IMR-90 (cell line): ENCODE data around the gene RPL19. TPM values are rescaled to one million over a fixed set of nuclear protein-coding genes. Genes with fewer than 3 reads are reported as not detected.
"Not testable (repeated sequence)": the region's sequence is repeated elsewhere in the genome, so short reads cannot be mapped to it uniquely, and the experiment has no call there.

Experiments used
- ATAC-seq: fragments of 200-7000 bp; cut with Tn5 transposase; 2 replicates; pipeline ENCODE4 v1.9.1; 2020; ENCODE audit warnings: low read depth, mild to moderate bottlenecking, moderate library complexity
- BruUV-seq: library from RNA; stranded (reverse); fragments of 400-500 nt; replicated peaks from 2 replicates; lab custom pipeline; 2021; lab: Mats Ljungman, UMichigan
- CTCF ChIA-PET: fragments of 300-600 bp; formaldehyde crosslinking; extraction: SDS; loops from one replicate; lab custom pipeline; 2021; ENCODE audit warnings: antibody characterized with exemption; lab: Yijun Ruan, JAX
- POLR2A ChIA-PET: fragments of 300-600 bp; sonication (Branson Sonifier 250); formaldehyde crosslinking; loops from one replicate; lab custom pipeline; 2022; ENCODE audit warnings: antibody characterized with exemption; ENCODE audit not compliant: unreplicated experiment; lab: Charles Lee
- DNase-seq: peaks from one replicate; pipeline ENCODE4 v3.0.0; 2013
- H2AFZ ChIP-seq: replicated peaks from 2 replicates; pipeline ENCODE3; 2013; ENCODE audit warnings: low read length, mild to moderate bottlenecking; ENCODE audit not compliant: poor library complexity
- H2AK5ac ChIP-seq: 2 replicates; pipeline ENCODE4 v1.6.1; 2013; ENCODE audit warnings: low read depth, low read length, inconsistent platforms
- H2AK9ac ChIP-seq: replicated peaks from 2 replicates; pipeline ENCODE3; 2013; ENCODE audit warnings: mild to moderate bottlenecking, low read depth, low read length, moderate library complexity; ENCODE audit not compliant: poor library complexity
- H2BK120ac ChIP-seq: 2 replicates; pipeline ENCODE4 v1.6.1; 2013; ENCODE audit warnings: low read depth, low read length, inconsistent platforms
- H2BK15ac ChIP-seq: 3 replicates; pipeline ENCODE4 v1.6.1; 2013; ENCODE audit warnings: low read depth, low read length, inconsistent platforms
- H2BK20ac ChIP-seq: 2 replicates; pipeline ENCODE4 v1.6.1; 2013; ENCODE audit warnings: low read depth, mild to moderate bottlenecking, inconsistent platforms, low read length, moderate library complexity
- H2BK5ac ChIP-seq: 2 replicates; pipeline ENCODE4 v1.6.1; 2013; ENCODE audit warnings: mild to moderate bottlenecking, low read depth, low read length, inconsistent platforms; ENCODE audit not compliant: poor library complexity, severe bottlenecking
- H3K14ac ChIP-seq: replicated peaks from 2 replicates; pipeline ENCODE4 v1.6.1; 2013; ENCODE audit warnings: low read depth, low read length, inconsistent platforms
- H3K18ac ChIP-seq: 2 replicates; pipeline ENCODE4 v1.6.1; 2013; ENCODE audit warnings: low read depth, low read length, control low read depth
- H3K23ac ChIP-seq: 2 replicates; pipeline ENCODE4 v1.6.1; 2013; ENCODE audit warnings: low read depth, low read length, inconsistent platforms
- H3K27ac ChIP-seq: 2 replicates; pipeline ENCODE4 v1.5.1; 2013; ENCODE audit warnings: mild to moderate bottlenecking, control low read depth, low read length; ENCODE audit not compliant: insufficient read depth
- H3K27me3 ChIP-seq: 2 replicates; pipeline ENCODE4 v1.6.1; 2013; ENCODE audit warnings: low read length; ENCODE audit not compliant: control insufficient read depth, insufficient read depth
- H3K36me3 ChIP-seq: 2 replicates; pipeline ENCODE4 v1.6.1; 2013; ENCODE audit warnings: low read length, mixed read lengths; ENCODE audit not compliant: control insufficient read depth, insufficient read depth
- H3K4ac ChIP-seq: 2 replicates; pipeline ENCODE4 v1.6.1; 2013; ENCODE audit warnings: low read depth, low read length, inconsistent platforms
- H3K4me1 ChIP-seq: 2 replicates; pipeline ENCODE4 v1.6.1; 2013; ENCODE audit warnings: low read length, mixed read lengths; ENCODE audit not compliant: control insufficient read depth, insufficient read depth
- H3K4me2 ChIP-seq: 2 replicates; pipeline ENCODE4 v1.6.1; 2013; ENCODE audit warnings: low read depth, mild to moderate bottlenecking, control low read depth, low read length, moderate library complexity
- H3K4me3 ChIP-seq: 2 replicates; pipeline ENCODE4 v1.5.1; 2013; ENCODE audit warnings: low read depth, mild to moderate bottlenecking, control low read depth, low read length, moderate library complexity; ENCODE audit not compliant: insufficient read depth
- H3K56ac ChIP-seq: 2 replicates; pipeline ENCODE4 v1.6.1; 2013; ENCODE audit warnings: low read length, inconsistent platforms; ENCODE audit not compliant: insufficient read depth; ENCODE audit errors: extremely low read depth
- H3K79me1 ChIP-seq, 2 experiments: 2 replicates each; pipeline ENCODE4 v1.6.1; 2013; ENCODE audit warnings: low read length in 2 of 2, inconsistent platforms in 1 of 2, low read depth in 1 of 2
- H3K9ac ChIP-seq: 2 replicates; pipeline ENCODE4 v1.6.1; 2013; ENCODE audit warnings: low read depth, low read length, control low read depth
- H3K9me1 ChIP-seq: 2 replicates; pipeline ENCODE4 v1.6.1; 2013; ENCODE audit warnings: low read length, inconsistent platforms; ENCODE audit not compliant: insufficient read depth
- H3K9me3 ChIP-seq: 2 replicates; pipeline ENCODE4 v1.6.1; 2013; ENCODE audit warnings: low read length; ENCODE audit not compliant: control insufficient read depth, insufficient read depth
- H4K20me1 ChIP-seq: 2 replicates; pipeline ENCODE4 v1.6.1; 2013; ENCODE audit warnings: low read length, inconsistent platforms; ENCODE audit not compliant: insufficient read depth
- H4K5ac ChIP-seq: 2 replicates; pipeline ENCODE4 v1.6.1; 2013; ENCODE audit warnings: mild to moderate bottlenecking, low read depth, low read length, control low read depth
- H4K8ac ChIP-seq, 2 experiments: 2 replicates each; pipeline ENCODE4 v1.6.1; 2013; ENCODE audit warnings: low read depth in 2 of 2, low read length in 2 of 2, control low read depth in 1 of 2, inconsistent platforms in 1 of 2
- H4K91ac ChIP-seq: 2 replicates; pipeline ENCODE4 v1.6.1; 2013; ENCODE audit warnings: low read depth, low read length, inconsistent platforms; ENCODE audit not compliant: insufficient read depth
- WGBS, 2 experiments: methylation state at CpG; one replicate each; pipeline versions ENCODE4 v1.1.5 to v1.1.7; 2013; ENCODE audit warnings: missing lambda C conversion rate in 2 of 2; ENCODE audit not compliant: insufficient read length in 1 of 2; ENCODE audit errors: extremely low coverage in 2 of 2; 5-methylcytosine and 5-hydroxymethylcytosine counted together
- dilution Hi-C: fragments of 300-500 bp; cut with HindIII; formaldehyde crosslinking; loops from one replicate; pipeline ENCODE4 v1.14.3; 2018; ENCODE audit warnings: low sequenced_read_pairs; ENCODE audit not compliant: unreplicated experiment
- in situ Hi-C: fragments of 300-500 bp; cut with MboI; formaldehyde crosslinking; loops from 3 replicates; pipeline ENCODE4 v1.14.3; 2019; ENCODE audit warnings: low sequenced_read_pairs, inconsistent platforms, mixed read lengths
- intact Hi-C: fragments of 100-400 bp; cut with micrococcal nuclease; formaldehyde crosslinking; loops from 2 replicates; pipeline ENCODE4 v1.10.0; 2022
- polyA plus RNA-seq, 3 experiments: library from polyadenylated mRNA; depleted of rRNA; stranded (reverse); fragments of >200 nt; gene quantifications; 2 replicates each; pipeline ENCODE4 v1.2.3, GENCODE V29; 2012; ENCODE audit warnings: low replicate concordance in 1 of 3
- total RNA-seq: library from RNA; depleted of rRNA; stranded (reverse); fragments of >200 nt; gene quantifications from 2 replicates; pipeline ENCODE4 v1.2.3, GENCODE V29; 2012

Gene RPL19
- total and polyA plus RNA-seq, 2 of the 4 experiments (the other 2 are of a cell fraction), result 2,101 to 2,466 TPM

GRCh38 chr17:39250076-39250475, 50.0 kb downstream of the RPL19 start:
- intact Hi-C loops, H3K27ac ChIP-seq, H3K23ac ChIP-seq, H3K9me3 ChIP-seq, H2BK120ac ChIP-seq, H4K5ac ChIP-seq, H4K8ac ChIP-seq, POLR2A ChIA-PET, H3K56ac ChIP-seq, H3K36me3 ChIP-seq, H3K14ac ChIP-seq, H4K20me1 ChIP-seq, dilution Hi-C loops, in situ Hi-C loops, H4K91ac ChIP-seq, H3K27me3 ChIP-seq, H3K79me1 ChIP-seq, H2BK20ac ChIP-seq, DNase-seq, H3K18ac ChIP-seq, H3K4me3 ChIP-seq, H2AFZ ChIP-seq, H2BK15ac ChIP-seq, H3K9ac ChIP-seq, ATAC-seq, H3K4me2 ChIP-seq, H3K4ac ChIP-seq, H2BK5ac ChIP-seq, H2AK5ac ChIP-seq, H2AK9ac ChIP-seq, H3K9me1 ChIP-seq, BruUV-seq, H3K4me1 ChIP-seq: not testable (repeated sequence)
- no CpG with 5 or more reads among the region's 12 CpGs for WGBS, 2 experiments
- CTCF ChIA-PET, result interaction anchor here (1.5 kb wide), 1 partner anchor 14 kb away, joined by 7 read pairs; no protein-coding TSS in a partner anchor
